ENCODE results near the gene SCNN1B.

SCNN1B gene

GRCh38 chr16:23284584-23284983 lies 17.5 kb upstream of the SCNN1B start:
- DNase-seq (ENCODE audit: extremely low spot score) = no peak
- CTCF ChIA-PET = no interaction called here
- POLR2A ChIA-PET = no interaction called here
- TF ChIP-seq CTCF (IDR thresholded peaks at IDR 0.05; ENCODE audit: control extremely low read depth, extremely low read depth, low read depth, missing control alignments) = no peak

GRCh38 chr16:23286131-23286532 lies 16.0 kb upstream of the SCNN1B start:
- no peak for TF ChIP-seq CTCF (IDR thresholded peaks at IDR 0.05; ENCODE audit: control extremely low read depth, extremely low read depth, low read depth, missing control alignments)
- no peak for DNase-seq (ENCODE audit: extremely low spot score)
- CTCF ChIA-PET = interaction anchor here (1.5 kb wide), 1 partner anchor 149 kb away, joined by 6 read pairs; no protein-coding TSS in a partner anchor
- POLR2A ChIA-PET = no interaction called here

- ChIA-PET CTCF (interaction anchor here (0.7 kb wide), 1 partner anchor 17 kb away, joined by 3 read pairs; no protein-coding TSS in a partner anchor), POLR2A (no interaction called here)
- DNase-seq (ENCODE audit: extremely low spot score) = no peak
- no peak for TF ChIP-seq CTCF (IDR thresholded peaks at IDR 0.05; ENCODE audit: control extremely low read depth, extremely low read depth, low read depth, missing control alignments)
Measured at GRCh38 chr16:23288209-23288608, 13.9 kb upstream of the SCNN1B start.

- no peak for DNase-seq (ENCODE audit: extremely low spot score)
- TF ChIP-seq CTCF (IDR thresholded peaks at IDR 0.05; ENCODE audit: control extremely low read depth, extremely low read depth, low read depth, missing control alignments) = no peak
- POLR2A ChIA-PET = no interaction called here
- CTCF ChIA-PET = interaction anchor here (0.9 kb wide), 1 partner anchor 12 kb away, joined by 3 read pairs; no protein-coding TSS in a partner anchor
Measured at GRCh38 chr16:23288726-23289512, 13.2 kb upstream of the SCNN1B start.

GRCh38 chr16:23290189-23291062 lies 11.7 kb upstream of the SCNN1B start:
- no peak for TF ChIP-seq CTCF (IDR thresholded peaks at IDR 0.05; ENCODE audit: control extremely low read depth, extremely low read depth, low read depth, missing control alignments)
- no peak for DNase-seq (ENCODE audit: extremely low spot score)
- CTCF ChIA-PET = interaction anchor here (1.0 kb wide), 1 partner anchor 21 kb away, joined by 4 read pairs; no protein-coding TSS in a partner anchor
- POLR2A ChIA-PET = no interaction called here

- POLR2A ChIA-PET = no interaction called here
- no peak for TF ChIP-seq CTCF (IDR thresholded peaks at IDR 0.05; ENCODE audit: control extremely low read depth, extremely low read depth, low read depth, missing control alignments)
- CTCF ChIA-PET = interaction anchor here (1.0 kb wide), 1 partner anchor 10 kb away, joined by 4 read pairs; no protein-coding TSS in a partner anchor
- no peak for DNase-seq (ENCODE audit: extremely low spot score)
Measured at GRCh38 chr16:23293016-23293415, 9.1 kb upstream of the SCNN1B start.
